Esophagus muscularis mucosa (tissue), 4 donors: ENCODE measurements around the gene GLI3. TPM values are rescaled to one million over a fixed set of nuclear protein-coding genes. Genes with fewer than 3 reads are reported as not detected.

Source experiments
- DNase-seq: peaks from one replicate; pipeline ENCODE4 v3.0.0-alpha.2; 2017; ENCODE audit errors: extremely low spot score
- H3K27ac ChIP-seq, 4 donors: fragments of 200-600 bp; sonication (generic); replicated peaks in 1 of 4; 1 replicate in 3 of 4; 2 replicates in 1 of 4; pipeline ENCODE4 v1.5.1; 2016 to 2019; ENCODE audit warnings: mild to moderate bottlenecking in 1 of 4
- H3K27me3 ChIP-seq, 4 donors: fragments of 200-600 bp; sonication (generic); one replicate each; pipeline versions ENCODE4 v1.5.1 to v1.6.0; 2016 to 2019
- H3K36me3 ChIP-seq, 4 donors: fragments of 200-600 bp; sonication (generic); one replicate each; pipeline ENCODE4 v1.5.1; 2016 to 2019
- H3K4me1 ChIP-seq, 4 donors: fragments of 200-600 bp; sonication (generic); one replicate each; pipeline ENCODE4 v1.5.1; 2016 to 2019
- H3K4me3 ChIP-seq, 4 donors: fragments of 200-600 bp; sonication (generic); 1 replicate in 2 of 4; 2 replicates in 2 of 4; pipeline ENCODE4 v1.5.1; 2016 to 2019; ENCODE audit warnings: mild to moderate bottlenecking in 4 of 4, moderate library complexity in 1 of 4
- H3K9me3 ChIP-seq, 4 donors: fragments of 200-600 bp; sonication (generic); 1 replicate in 3 of 4; 2 replicates in 1 of 4; pipeline ENCODE4 v1.5.1; 2016 to 2019
- CTCF ChIP-seq, 3 experiments: fragments of 200-600 bp in 2 of 3; fragments of 450-650 bp in 1 of 3; sonication (generic) in 2 of 3; IDR thresholded peaks; one replicate each; pipeline ENCODE4 v1.5.1; 2017 to 2019; ENCODE audit warnings: antibody characterized with exemption in 3 of 3, mild to moderate bottlenecking in 2 of 3, moderate library complexity in 1 of 3
- EP300 ChIP-seq: sonication (generic); formaldehyde crosslinking; IDR thresholded peaks from one replicate; pipeline ENCODE4 v1.6.1; 2017; ENCODE audit warnings: antibody characterized with exemption
- POLR2A ChIP-seq: fragments of 450-650 bp; IDR thresholded peaks from one replicate; pipeline ENCODE4 v1.6.1; 2017; ENCODE audit warnings: antibody characterized with exemption, moderate library complexity, mild to moderate bottlenecking, low read depth
- POLR2AphosphoS5 ChIP-seq, 2 donors: sonication (generic); formaldehyde crosslinking; IDR thresholded peaks; one replicate each; pipeline ENCODE4 v1.6.1; 2017; ENCODE audit warnings: antibody characterized with exemption in 2 of 2
- WGBS: methylation state at CpG from one replicate; pipeline ENCODE4 v1.1.5; 2018; 5-methylcytosine and 5-hydroxymethylcytosine counted together
- intact Hi-C: fragments of 100-400 bp; cut with DNase I; formaldehyde crosslinking; loops from one replicate; pipeline ENCODE4 v1.15.1; 2023
- total RNA-seq, 4 donors: library from RNA; depleted of rRNA; stranded (reverse); fragments of >200 nt; gene quantifications; one replicate each; pipeline versions ENCODE4 v1.1.0 to v1.2.1, GENCODE V29; 2016

GLI3 gene
- total RNA-seq, 4 donors from 2014 or later = 11.7 to 17.8 (median 13.3) TPM

GRCh38 chr7:42231043-42231787 is 5.8 kb downstream of the GLI3 start:
- Histone ChIP-seq H3K36me3 (no peaks in the 10 kb centered on the region), H3K27ac (no peak overlapping the region), H3K4me3 (no peak overlapping the region), H3K4me1 (peaks cover 14 to 92% (median 86%) of the 10 kb centered on the region in 4 donors), H3K27me3 (no peaks in the 10 kb centered on the region), H3K9me3 (no peaks in the 10 kb centered on the region)
- no peak for TF ChIP-seq EP300
- TF ChIP-seq POLR2A = no peak
- TF ChIP-seq CTCF (IDR thresholded peaks at IDR 0.05) = no peak
- no peak for TF ChIP-seq POLR2AphosphoS5 (IDR thresholded peaks at IDR 0.05)
- DNase-seq = no peak
- 65% methylated on average over 1 of the region's 1 CpG for WGBS
- intact Hi-C loops = loop anchor here (10.0 kb wide), 2 partner anchors 256 to 264 kb away; no protein-coding TSS in a partner anchor

- no peaks in the 10 kb centered on the region for H3K36me3 ChIP-seq
- intact Hi-C loops = no loop called here
- H3K9me3 ChIP-seq = no peaks in the 10 kb centered on the region
- H3K27ac ChIP-seq = peak overlapping the region; percentile 28 to 67 (median 53)
- TF ChIP-seq CTCF (IDR thresholded peaks at IDR 0.05) (no peak), EP300 (no peak), POLR2A (no peak), POLR2AphosphoS5 (IDR thresholded peaks at IDR 0.05) (no peak)
- no peak for DNase-seq
- peak overlapping the region; percentile 50 to 59 (median 54) for H3K4me3 ChIP-seq
- WGBS = 48% methylated on average over 11 of the region's 51 CpGs
- no peaks in the 10 kb centered on the region for H3K27me3 ChIP-seq
- H3K4me1 ChIP-seq = peaks cover 6 to 73% (median 60%) of the 10 kb centered on the region in 4 donors
Measured at GRCh38 chr7:42227936-42228591, 8.9 kb downstream of the GLI3 start.

- Histone ChIP-seq H3K27ac (peak overlapping the region; percentile 28 to 67 (median 53)), H3K4me3 (peak overlapping the region; percentile 50 to 59 (median 54)), H3K27me3 (no peaks in the 10 kb centered on the region), H3K36me3 (no peaks in the 10 kb centered on the region), H3K4me1 (peaks cover 6 to 68% (median 56%) of the 10 kb centered on the region in 4 donors), H3K9me3 (no peaks in the 10 kb centered on the region)
- TF ChIP-seq EP300 (no peak), POLR2A (no peak), CTCF (IDR thresholded peaks at IDR 0.05) (no peak), POLR2AphosphoS5 (IDR thresholded peaks at IDR 0.05) (no peak)
- intact Hi-C loops = no loop called here
- DNase-seq = no peak
- WGBS = 51% methylated on average over 13 of the region's 13 CpGs
Measured at GRCh38 chr7:42227541-42227935, 9.5 kb downstream of the GLI3 start.

- Histone ChIP-seq H3K27me3 (no peaks in the 10 kb centered on the region), H3K27ac (peak overlapping the region in 2 of 4 donors; percentile 61 to 67), H3K9me3 (no peaks in the 10 kb centered on the region), H3K4me1 (peaks cover 6 to 68% (median 51%) of the 10 kb centered on the region in 4 donors), H3K4me3 (peak overlapping the region in 1 of 4 donors; percentile 55), H3K36me3 (no peaks in the 10 kb centered on the region)
- TF ChIP-seq CTCF (IDR thresholded peaks at IDR 0.05) = no peak
- TF ChIP-seq POLR2A = no peak
- TF ChIP-seq POLR2AphosphoS5 (IDR thresholded peaks at IDR 0.05) = no peak
- no peak for TF ChIP-seq EP300
- intact Hi-C loops = no loop called here
- no peak for DNase-seq
- WGBS = 36% methylated on average over 5 of the region's 5 CpGs
Measured at GRCh38 chr7:42227021-42227420, 10.0 kb downstream of the GLI3 start.
